ELR (cell line): ENCODE data around the gene HS6ST1.
"Not testable (repeated sequence)": the region's sequence is repeated elsewhere in the genome, so short reads cannot be mapped to it uniquely, and the experiment has no call there.

Source experiments
- DNase-seq: peaks from one replicate; pipeline ENCODE4 v3.0.0-alpha.2; 2015; ENCODE audit warnings: low read depth

The HS6ST1 gene

GRCh38 chr2:128280901-128281321 is 37.8 kb downstream of the HS6ST1 start:
- DNase-seq: no peak

- DNase-seq: no peak
These were observed 38.4 kb downstream of the HS6ST1 start for GRCh38 chr2:128280158-128280871.

GRCh38 chr2:128279786-128280157 is 38.9 kb downstream of the HS6ST1 start:
- DNase-seq: no peak

GRCh38 chr2:128279009-128279408 is 39.7 kb downstream of the HS6ST1 start:
- DNase-seq: no peak

- no peak for DNase-seq
These were observed 40.5 kb downstream of the HS6ST1 start for GRCh38 chr2:128277961-128278681.

GRCh38 chr2:128276878-128277675 is 41.6 kb downstream of the HS6ST1 start:
- DNase-seq: no peak

GRCh38 chr2:128275498-128276045 is 43.1 kb downstream of the HS6ST1 start:
- no peak for DNase-seq

- DNase-seq: no peak
These were observed 44.5 kb downstream of the HS6ST1 start for GRCh38 chr2:128274218-128274617.

- no peak for DNase-seq
These were observed 45.1 kb downstream of the HS6ST1 start for GRCh38 chr2:128273469-128274081.

- DNase-seq: no peak
These were observed 45.8 kb downstream of the HS6ST1 start for GRCh38 chr2:128272601-128273468.

GRCh38 chr2:128271911-128272600 is 46.6 kb downstream of the HS6ST1 start:
- DNase-seq: no peak

GRCh38 chr2:128271597-128271910 is 47.1 kb downstream of the HS6ST1 start:
- no peak for DNase-seq

GRCh38 chr2:128270672-128271596 is 47.7 kb downstream of the HS6ST1 start:
- DNase-seq: no peak

GRCh38 chr2:128269990-128270671 is 48.5 kb downstream of the HS6ST1 start:
- DNase-seq: no peak

- no peak for DNase-seq
These were observed 49.3 kb downstream of the HS6ST1 start for GRCh38 chr2:128269063-128269989.

- DNase-seq: not testable (repeated sequence)
These were observed 50.1 kb downstream of the HS6ST1 start for GRCh38 chr2:128268611-128269010.

- not testable (repeated sequence) for DNase-seq
These were observed 50.5 kb downstream of the HS6ST1 start for GRCh38 chr2:128268145-128268544.

- not testable (repeated sequence) for DNase-seq
These were observed 51.0 kb downstream of the HS6ST1 start for GRCh38 chr2:128267649-128268048.
